ENCODE data around the gene CUL3.

The CUL3 gene

GRCh38 chr2:224551693-224552092 lies 33.5 kb downstream of the CUL3 start:
- no peaks in the 10 kb centered on the region for H3K27me3 ChIP-seq (ENCODE audit: insufficient read depth, poor library complexity, severe bottlenecking)
- no peak overlapping the region for H3K27ac ChIP-seq (replicated peaks)
- TF ChIP-seq, protein P1, sequence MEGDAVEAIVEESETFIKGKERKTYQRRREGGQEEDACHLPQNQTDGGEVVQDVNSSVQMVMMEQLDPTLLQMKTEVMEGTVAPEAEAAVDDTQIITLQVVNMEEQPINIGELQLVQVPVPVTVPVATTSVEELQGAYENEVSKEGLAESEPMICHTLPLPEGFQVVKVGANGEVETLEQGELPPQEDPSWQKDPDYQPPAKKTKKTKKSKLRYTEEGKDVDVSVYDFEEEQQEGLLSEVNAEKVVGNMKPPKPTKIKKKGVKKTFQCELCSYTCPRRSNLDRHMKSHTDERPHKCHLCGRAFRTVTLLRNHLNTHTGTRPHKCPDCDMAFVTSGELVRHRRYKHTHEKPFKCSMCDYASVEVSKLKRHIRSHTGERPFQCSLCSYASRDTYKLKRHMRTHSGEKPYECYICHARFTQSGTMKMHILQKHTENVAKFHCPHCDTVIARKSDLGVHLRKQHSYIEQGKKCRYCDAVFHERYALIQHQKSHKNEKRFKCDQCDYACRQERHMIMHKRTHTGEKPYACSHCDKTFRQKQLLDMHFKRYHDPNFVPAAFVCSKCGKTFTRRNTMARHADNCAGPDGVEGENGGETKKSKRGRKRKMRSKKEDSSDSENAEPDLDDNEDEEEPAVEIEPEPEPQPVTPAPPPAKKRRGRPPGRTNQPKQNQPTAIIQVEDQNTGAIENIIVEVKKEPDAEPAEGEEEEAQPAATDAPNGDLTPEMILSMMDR (IDR thresholded peaks at IDR 0.05; ENCODE audit: insufficient read depth, low read length) = no peak
- TF ChIP-seq POLR2AphosphoS5 (IDR thresholded peaks at IDR 0.05; ENCODE audit: low read depth) (no peak), GABPA (IDR thresholded peaks at IDR 0.05; ENCODE audit: low read depth) (no peak), SPI1 (IDR thresholded peaks at IDR 0.05; ENCODE audit: borderline replicate concordance, low read depth) (no peak)
- TF ChIP-seq, protein P2, sequence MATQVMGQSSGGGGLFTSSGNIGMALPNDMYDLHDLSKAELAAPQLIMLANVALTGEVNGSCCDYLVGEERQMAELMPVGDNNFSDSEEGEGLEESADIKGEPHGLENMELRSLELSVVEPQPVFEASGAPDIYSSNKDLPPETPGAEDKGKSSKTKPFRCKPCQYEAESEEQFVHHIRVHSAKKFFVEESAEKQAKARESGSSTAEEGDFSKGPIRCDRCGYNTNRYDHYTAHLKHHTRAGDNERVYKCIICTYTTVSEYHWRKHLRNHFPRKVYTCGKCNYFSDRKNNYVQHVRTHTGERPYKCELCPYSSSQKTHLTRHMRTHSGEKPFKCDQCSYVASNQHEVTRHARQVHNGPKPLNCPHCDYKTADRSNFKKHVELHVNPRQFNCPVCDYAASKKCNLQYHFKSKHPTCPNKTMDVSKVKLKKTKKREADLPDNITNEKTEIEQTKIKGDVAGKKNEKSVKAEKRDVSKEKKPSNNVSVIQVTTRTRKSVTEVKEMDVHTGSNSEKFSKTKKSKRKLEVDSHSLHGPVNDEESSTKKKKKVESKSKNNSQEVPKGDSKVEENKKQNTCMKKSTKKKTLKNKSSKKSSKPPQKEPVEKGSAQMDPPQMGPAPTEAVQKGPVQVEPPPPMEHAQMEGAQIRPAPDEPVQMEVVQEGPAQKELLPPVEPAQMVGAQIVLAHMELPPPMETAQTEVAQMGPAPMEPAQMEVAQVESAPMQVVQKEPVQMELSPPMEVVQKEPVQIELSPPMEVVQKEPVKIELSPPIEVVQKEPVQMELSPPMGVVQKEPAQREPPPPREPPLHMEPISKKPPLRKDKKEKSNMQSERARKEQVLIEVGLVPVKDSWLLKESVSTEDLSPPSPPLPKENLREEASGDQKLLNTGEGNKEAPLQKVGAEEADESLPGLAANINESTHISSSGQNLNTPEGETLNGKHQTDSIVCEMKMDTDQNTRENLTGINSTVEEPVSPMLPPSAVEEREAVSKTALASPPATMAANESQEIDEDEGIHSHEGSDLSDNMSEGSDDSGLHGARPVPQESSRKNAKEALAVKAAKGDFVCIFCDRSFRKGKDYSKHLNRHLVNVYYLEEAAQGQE (IDR thresholded peaks at IDR 0.05; ENCODE audit: insufficient replicate concordance, low read depth) = no peak

GRCh38 chr2:224546926-224547325 lies 38.2 kb downstream of the CUL3 start:
- H3K27ac ChIP-seq (replicated peaks) = no peak overlapping the region

More at GRCh38 chr2:224551693-224552092, 33.5 kb downstream of the CUL3 start:
- no peak overlapping the region for H3K4me3 ChIP-seq (replicated peaks; ENCODE audit: insufficient read depth, low read length)
- no peak for DNase-seq (ENCODE audit: low read depth in 1 of 2, low spot score in 1 of 2)

GRCh38 chr2:224545884-224546644 lies 39.1 kb downstream of the CUL3 start:
- H3K4me3 ChIP-seq (replicated peaks; ENCODE audit: insufficient read depth, low read length) = no peak overlapping the region
- H3K27ac ChIP-seq (replicated peaks) = no peak overlapping the region
- DNase-seq (ENCODE audit: low read depth in 1 of 2, low spot score in 1 of 2) = no peak
- TF ChIP-seq, protein P2 (IDR thresholded peaks at IDR 0.05; ENCODE audit: insufficient replicate concordance, low read depth) = no peak
- TF ChIP-seq POLR2AphosphoS5 (IDR thresholded peaks at IDR 0.05; ENCODE audit: low read depth) = no peak
- TF ChIP-seq SPI1 (IDR thresholded peaks at IDR 0.05; ENCODE audit: borderline replicate concordance, low read depth) = no peak
- no peak for TF ChIP-seq GABPA (IDR thresholded peaks at IDR 0.05; ENCODE audit: low read depth)
- TF ChIP-seq, protein P1 (IDR thresholded peaks at IDR 0.05; ENCODE audit: insufficient read depth, low read length) = no peak
- H3K27me3 ChIP-seq (ENCODE audit: insufficient read depth, poor library complexity, severe bottlenecking) = no peaks in the 10 kb centered on the region

More at GRCh38 chr2:224546926-224547325, 38.2 kb downstream of the CUL3 start:
- no peak for DNase-seq (ENCODE audit: low read depth in 1 of 2, low spot score in 1 of 2)
- TF ChIP-seq, protein P2 (IDR thresholded peaks at IDR 0.05; ENCODE audit: insufficient replicate concordance, low read depth) = no peak
- TF ChIP-seq SPI1 (IDR thresholded peaks at IDR 0.05; ENCODE audit: borderline replicate concordance, low read depth) (no peak), GABPA (IDR thresholded peaks at IDR 0.05; ENCODE audit: low read depth) (no peak), POLR2AphosphoS5 (IDR thresholded peaks at IDR 0.05; ENCODE audit: low read depth) (no peak)
- TF ChIP-seq, protein P1 (IDR thresholded peaks at IDR 0.05; ENCODE audit: insufficient read depth, low read length) = no peak
- Histone ChIP-seq H3K4me3 (replicated peaks; ENCODE audit: insufficient read depth, low read length) (no peak overlapping the region), H3K27me3 (ENCODE audit: insufficient read depth, poor library complexity, severe bottlenecking) (no peaks in the 10 kb centered on the region)
